HUES64 (cell line): ENCODE measurements around the gene ENTREP3.
"Not testable (repeated sequence)": the region's sequence is repeated elsewhere in the genome, so short reads cannot be mapped to it uniquely, and the experiment has no call there.

ENCODE experiments used
- H3K27ac ChIP-seq: 2 replicates; pipeline ENCODE4 v1.7.0; 2013; ENCODE audit warnings: low read depth, low read length, inconsistent platforms
- H3K27me3 ChIP-seq: 2 replicates; pipeline ENCODE4 v1.6.1; 2013; ENCODE audit warnings: mild to moderate bottlenecking, low read length; ENCODE audit not compliant: insufficient read depth
- H3K36me3 ChIP-seq: 2 replicates; pipeline ENCODE4 v1.6.1; 2013; ENCODE audit warnings: mild to moderate bottlenecking, low read length; ENCODE audit not compliant: insufficient read depth
- H3K4me1 ChIP-seq: 2 replicates; pipeline ENCODE4 v1.6.1; 2013; ENCODE audit warnings: mild to moderate bottlenecking, low read length, moderate library complexity; ENCODE audit not compliant: insufficient read depth
- H3K4me3 ChIP-seq: 2 replicates; pipeline ENCODE4 v1.5.1; 2013; ENCODE audit warnings: mild to moderate bottlenecking, low read length, moderate library complexity
- H3K9ac ChIP-seq: 2 replicates; pipeline ENCODE4 v1.6.1; 2013; ENCODE audit warnings: mild to moderate bottlenecking, low read depth, low read length
- H3K9me3 ChIP-seq: 2 replicates; pipeline ENCODE4 v1.6.1; 2013; ENCODE audit warnings: low read depth, low read length; ENCODE audit not compliant: insufficient read depth
- WGBS: fragments of 150-250, 120-280 bp; methylation state at CpG from one replicate; pipeline ENCODE4 v1.1.7; 2013; ENCODE audit warnings: missing lambda C conversion rate; 5-methylcytosine and 5-hydroxymethylcytosine counted together

ENTREP3 gene

GRCh38 chr1:155232001-155232978 lies 23.0 kb downstream of the ENTREP3 start:
- WGBS: 91% methylated on average over 12 of the region's 13 CpGs
- not testable (repeated sequence) for H3K9me3 ChIP-seq, H3K9ac ChIP-seq, H3K27me3 ChIP-seq, H3K4me1 ChIP-seq, H3K27ac ChIP-seq, H3K4me3 ChIP-seq
- peaks cover 13% of the 10 kb centered on the region for H3K36me3 ChIP-seq

- 78% methylated on average over 3 of the region's 3 CpGs for WGBS
- not testable (repeated sequence) for H3K4me3 ChIP-seq, H3K9ac ChIP-seq, H3K27ac ChIP-seq, H3K9me3 ChIP-seq, H3K4me1 ChIP-seq, H3K36me3 ChIP-seq, H3K27me3 ChIP-seq
These were observed 24.0 kb downstream of the ENTREP3 start for GRCh38 chr1:155231302-155231701.

DNA sequence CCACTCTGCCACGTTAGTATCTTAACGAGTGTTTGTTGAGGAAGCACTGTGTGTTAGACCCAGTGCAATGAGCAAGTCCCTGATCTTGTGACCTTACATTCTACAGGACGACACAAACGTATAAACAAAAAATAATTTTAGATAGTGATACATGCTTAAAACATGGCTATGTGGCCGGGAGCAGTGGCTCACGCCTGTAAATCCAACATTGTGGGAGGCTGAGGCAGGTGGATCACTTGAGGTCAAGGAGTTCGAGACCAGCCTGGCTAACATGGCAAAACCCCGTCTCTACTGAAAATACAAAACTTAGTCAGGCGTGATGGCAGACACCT lies 27.2 kb downstream of the ENTREP3 start:
- H3K27me3 ChIP-seq: no peaks in the 10 kb centered on the region
- peaks cover 4% of the 10 kb centered on the region; the same call in 1 of the 2 replicates for H3K36me3 ChIP-seq
- peak overlapping the region; percentile 85 for H3K27ac ChIP-seq
- WGBS: 76% methylated on average over 9 of the region's 9 CpGs
- no peaks in the 10 kb centered on the region for H3K9me3 ChIP-seq
- H3K9ac ChIP-seq: peak overlapping the region; percentile 77
- peaks cover 5% of the 10 kb centered on the region; the same call in 1 of the 2 replicates for H3K4me1 ChIP-seq
- peak overlapping the region; percentile 81 for H3K4me3 ChIP-seq

GRCh38 chr1:155227261-155228095 lies 27.8 kb downstream of the ENTREP3 start:
- H3K9me3 ChIP-seq: no peaks in the 10 kb centered on the region
- H3K4me1 ChIP-seq: peaks cover 5% of the 10 kb centered on the region; the same call in 1 of the 2 replicates
- H3K27me3 ChIP-seq: no peaks in the 10 kb centered on the region
- peaks cover 4% of the 10 kb centered on the region; the same call in 1 of the 2 replicates for H3K36me3 ChIP-seq
- H3K9ac ChIP-seq: peak overlapping the region; percentile 92
- peak overlapping the region; percentile 81 for H3K4me3 ChIP-seq
- under 1% methylated on average over 42 of the region's 42 CpGs for WGBS
- H3K27ac ChIP-seq: peak overlapping the region; percentile 85

DNA sequence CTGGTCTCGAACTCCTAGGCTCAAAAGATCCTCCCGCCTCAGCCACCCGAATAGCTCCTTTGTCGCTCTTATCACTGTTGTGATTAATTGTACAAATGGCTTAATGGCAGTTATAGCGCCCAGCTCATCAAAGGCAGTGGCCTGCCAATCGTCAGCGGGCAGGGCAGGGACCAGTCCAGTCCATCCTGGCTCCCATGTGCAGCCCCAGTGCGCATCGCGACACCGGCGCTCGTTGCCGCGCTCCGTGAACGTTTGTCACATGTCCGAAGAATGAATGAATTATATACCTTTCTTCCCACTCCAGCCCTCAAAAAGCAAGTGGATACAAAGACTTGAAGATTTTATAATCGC lies 28.4 kb downstream of the ENTREP3 start:
- WGBS: under 1% methylated on average over 18 of the region's 19 CpGs
- Histone ChIP-seq H3K4me1 (peaks cover 5% of the 10 kb centered on the region; the same call in 1 of the 2 replicates), H3K36me3 (peaks cover 4% of the 10 kb centered on the region; the same call in 1 of the 2 replicates), H3K27me3 (no peaks in the 10 kb centered on the region), H3K9ac (peak overlapping the region; percentile 92), H3K4me3 (peak overlapping the region; percentile 81), H3K9me3 (no peaks in the 10 kb centered on the region), H3K27ac (peak overlapping the region; percentile 84)

GRCh38 chr1:155226188-155226909 lies 28.9 kb downstream of the ENTREP3 start:
- H3K27ac ChIP-seq: peak overlapping the region; percentile 84
- peaks cover 5% of the 10 kb centered on the region; the same call in 1 of the 2 replicates for H3K4me1 ChIP-seq
- H3K9ac ChIP-seq: peak overlapping the region; percentile 92
- H3K27me3 ChIP-seq: no peaks in the 10 kb centered on the region
- peak overlapping the region; percentile 81 for H3K4me3 ChIP-seq
- H3K36me3 ChIP-seq: peaks cover 4% of the 10 kb centered on the region; the same call in 1 of the 2 replicates
- no peaks in the 10 kb centered on the region for H3K9me3 ChIP-seq
- under 1% methylated on average over 7 of the region's 7 CpGs for WGBS

DNA sequence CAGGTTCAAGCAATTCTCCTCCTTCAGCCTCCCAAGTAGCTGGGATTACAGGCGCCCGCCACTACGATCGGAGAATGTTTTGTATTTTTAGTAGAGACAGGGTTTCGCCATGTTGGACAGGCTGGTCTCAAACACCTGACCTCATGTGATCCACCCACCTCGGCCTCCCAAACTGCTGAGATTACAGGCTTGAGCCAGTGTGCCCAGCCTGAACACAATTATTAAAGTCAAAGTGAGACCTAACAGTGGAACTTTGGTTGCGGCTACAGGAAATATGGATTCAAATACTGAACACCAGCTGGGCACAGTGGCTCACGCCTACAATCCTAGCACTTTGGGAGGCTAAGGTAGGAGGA lies 29.9 kb downstream of the ENTREP3 start:
- not testable (repeated sequence) for H3K4me1 ChIP-seq, H3K27me3 ChIP-seq, H3K4me3 ChIP-seq, H3K27ac ChIP-seq, H3K9ac ChIP-seq, H3K9me3 ChIP-seq, H3K36me3 ChIP-seq
- WGBS: 96% methylated on average over 8 of the region's 8 CpGs

- WGBS: 93% methylated on average over 7 of the region's 7 CpGs
- no peaks in the 10 kb centered on the region for H3K27me3 ChIP-seq
- no peaks in the 10 kb centered on the region for H3K9me3 ChIP-seq
- no peak overlapping the region for H3K27ac ChIP-seq
- H3K9ac ChIP-seq: no peak overlapping the region
- peaks cover 8% of the 10 kb centered on the region; the same call in 1 of the 2 replicates for H3K4me1 ChIP-seq
- peaks cover 4% of the 10 kb centered on the region; the same call in 1 of the 2 replicates for H3K36me3 ChIP-seq
- H3K4me3 ChIP-seq: no peak overlapping the region
These were observed 32.2 kb downstream of the ENTREP3 start for GRCh38 chr1:155223047-155223446.

DNA sequence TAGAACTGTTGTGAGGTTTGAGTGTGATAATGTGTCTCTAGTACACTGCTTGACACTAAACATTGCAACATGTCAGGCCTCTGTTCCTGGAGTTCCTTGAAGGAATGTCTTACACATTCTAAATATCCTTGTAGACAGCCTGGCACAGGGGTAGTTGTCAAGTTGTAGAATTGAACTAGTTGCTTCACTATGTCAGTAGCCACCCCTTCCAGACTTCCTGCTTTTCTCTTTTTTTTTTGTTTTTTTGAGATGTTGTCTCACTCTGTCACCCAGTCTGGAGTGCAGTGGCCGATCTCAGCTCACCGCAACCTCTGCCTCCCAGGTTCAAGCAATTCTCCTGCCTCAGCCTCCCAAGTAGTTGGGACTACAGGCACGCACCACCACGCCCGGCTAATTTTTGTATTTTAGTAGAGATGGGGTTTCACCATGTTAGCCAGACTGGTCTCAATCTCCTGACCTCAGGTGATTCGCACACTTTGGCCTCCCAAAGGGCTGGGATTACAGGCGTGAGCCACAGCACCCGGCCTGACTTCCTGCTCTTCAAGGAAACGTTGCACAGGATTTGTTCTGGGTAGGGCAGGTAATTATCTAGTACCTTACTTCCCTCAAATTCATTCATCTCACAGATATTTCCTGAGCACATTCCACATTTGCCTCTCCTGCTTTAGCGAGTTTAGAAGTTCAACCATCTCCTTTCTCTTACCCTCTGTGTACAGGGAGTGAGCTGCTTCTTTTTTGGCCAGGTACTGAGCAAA lies 34.9 kb downstream of the ENTREP3 start:
- 91% methylated on average over 10 of the region's 10 CpGs for WGBS

DNA sequence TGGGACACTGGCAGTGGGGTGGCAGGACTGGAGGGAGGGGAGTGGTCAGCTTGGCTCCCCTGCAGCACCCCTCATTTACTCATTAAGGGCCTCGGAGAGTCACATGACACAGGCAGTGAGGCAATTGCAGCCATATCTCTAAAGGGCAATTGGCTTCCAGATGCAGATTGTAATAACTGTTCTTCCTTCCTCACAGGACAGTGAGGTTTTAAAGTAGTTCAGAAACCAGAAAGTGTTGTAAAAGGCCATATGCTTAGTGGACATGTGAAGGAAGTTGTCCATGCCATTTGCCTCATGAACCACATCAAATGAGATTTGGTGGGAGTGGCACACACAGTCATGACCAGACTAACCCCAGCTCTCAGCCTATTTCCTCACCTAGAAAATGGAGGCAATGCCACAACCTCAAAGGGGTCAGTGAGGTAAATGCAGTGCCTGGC lies 35.7 kb downstream of the ENTREP3 start:
- Histone ChIP-seq H3K4me3 (peak overlapping the region; percentile 32; the same call in 1 of the 2 replicates), H3K27me3 (no peaks in the 10 kb centered on the region), H3K9ac (no peak overlapping the region), H3K27ac (no peak overlapping the region; the same call in 1 of the 2 replicates), H3K4me1 (0 out of 2 replicates have a peak, but pooled peaks cover 5% of the 10 kb centered on the region), H3K36me3 (peaks cover 10% of the 10 kb centered on the region; the same call in 1 of the 2 replicates), H3K9me3 (no peaks in the 10 kb centered on the region)
- 60% methylated on average over 1 of the region's 1 CpG for whole genome bisulfite sequencing

More for the DNA sequence above, 34.9 kb downstream of the ENTREP3 start:
- H3K27me3 ChIP-seq, H3K27ac ChIP-seq, H3K4me3 ChIP-seq, H3K9me3 ChIP-seq, H3K36me3 ChIP-seq, H3K9ac ChIP-seq, H3K4me1 ChIP-seq: not testable (repeated sequence)
